A549 (cell line): ENCODE results near the gene IGFN1. TPM values are rescaled to one million over a fixed set of nuclear protein-coding genes. Genes with fewer than 3 reads are reported as not detected.

Experiments
- ATAC-seq, 2 experiments: fragments of 200-7000 bp in 1 of 2; fragments of >200 bp in 1 of 2; cut with Nextera tagmentation in 1 of 2; cut with Tn5 transposase in 1 of 2; 3 replicates each; pipeline versions ENCODE4 v1.8.0 to v1.9.1; 2018 to 2020; ENCODE audit warnings: mild to moderate bottlenecking in 1 of 2, moderate library complexity in 1 of 2
- CTCF ChIA-PET: fragments of 300-600 bp; sonication (Branson Sonifier 250); formaldehyde crosslinking; extraction: SDS; loops from one replicate; lab custom pipeline; 2021; ENCODE audit warnings: antibody characterized with exemption, inconsistent platforms; lab: Yijun Ruan, JAX
- POLR2A ChIA-PET: fragments of 350-600 bp; formaldehyde crosslinking; extraction: SDS; loops from one replicate; lab custom pipeline; 2021; ENCODE audit warnings: antibody characterized with exemption, inconsistent platforms; lab: Yijun Ruan, JAX
- DNase-seq, 2 experiments: peaks; one replicate each; pipeline versions ENCODE4 v3.0.0 to v3.0.0-alpha.2; 2011 to 2016; ENCODE audit warnings: low read depth in 1 of 2, low spot score in 1 of 2
- FAIRE-seq: peaks from 2 replicates; lab custom pipeline; 2011; peaks lifted over from hg19 to GRCh38; lab: Jason Lieb, UNC
- H3K27ac ChIP-seq, 2 experiments: fragments of >200 bp; sonication (Bioruptor Twin); formaldehyde crosslinking; 3 replicates each; pipeline ENCODE4 v1.5.1; 2016 to 2017
- H3K4me1 ChIP-seq: fragments of >200 bp; sonication (Bioruptor Twin); formaldehyde crosslinking; 3 replicates; pipeline ENCODE4 v1.6.1; 2016
- H3K4me2 ChIP-seq: fragments of >200 bp; sonication (Bioruptor Twin); formaldehyde crosslinking; 3 replicates; pipeline ENCODE4 v1.6.1; 2016
- H3K4me3 ChIP-seq: fragments of >200 bp; sonication (Bioruptor Twin); formaldehyde crosslinking; 3 replicates; pipeline ENCODE4 v1.5.1; 2016
- H3K9me3 ChIP-seq: fragments of >200 bp; sonication (Bioruptor Twin); formaldehyde crosslinking; 3 replicates; pipeline ENCODE4 v1.6.1; 2016
- CEBPB ChIP-seq, 2 experiments: fragments of >200 bp in 1 of 2; sonication (Bioruptor Twin) in 1 of 2; formaldehyde crosslinking in 1 of 2; IDR thresholded peaks; 2 replicates each; pipeline ENCODE4 v1.6.1; 2012 to 2016
- EHF ChIP-seq: fragments of 250-450 bp; sonication (Bioruptor Pico); IDR thresholded peaks from 2 replicates; pipeline ENCODE4 v1.5.0; 2020; ENCODE audit warnings: mild to moderate bottlenecking
- EHMT2 ChIP-seq: fragments of 200-600 bp; sonication (generic); IDR thresholded peaks from 2 replicates; pipeline ENCODE4 v1.6.1; 2016; ENCODE audit warnings: antibody characterized with exemption, low read depth, mild to moderate bottlenecking, moderate library complexity
- EP300 ChIP-seq, 2 experiments: fragments of >200 bp; sonication (Bioruptor Twin); formaldehyde crosslinking; IDR thresholded peaks; 2 replicates in 1 of 2; 3 replicates in 1 of 2; pipeline ENCODE4 v1.6.1; 2016 to 2017
- ESRRA ChIP-seq: fragments of 150-350 bp; IDR thresholded peaks from 2 replicates; pipeline ENCODE4 v1.6.1; 2014; ENCODE audit warnings: mild to moderate bottlenecking, low read length, borderline replicate concordance
- FOSL2 ChIP-seq, 2 experiments: fragments of 450-650 bp in 1 of 2; fragments of >200 bp in 1 of 2; sonication (Bioruptor Twin) in 1 of 2; formaldehyde crosslinking; IDR thresholded peaks; 2 replicates each; pipeline versions ENCODE4 v1.5.0 to v1.6.1; 2016 to 2020; ENCODE audit warnings: mild to moderate bottlenecking in 1 of 2, moderate library complexity in 1 of 2
- FOXS1 ChIP-seq: fragments of 250-450 bp; sonication (Bioruptor Pico); IDR thresholded peaks from 2 replicates; pipeline ENCODE4 v1.5.0; 2020; ENCODE audit warnings: mild to moderate bottlenecking, moderate library complexity
- GATA3 ChIP-seq: IDR thresholded peaks from 2 replicates; pipeline ENCODE4 v1.6.1; 2012; ENCODE audit warnings: borderline replicate concordance
- HDAC2 ChIP-seq: fragments of 200-600 bp; sonication (generic); IDR thresholded peaks from 2 replicates; pipeline ENCODE4 v1.6.1; 2016
- HOXA7 ChIP-seq: fragments of 250-450 bp; sonication (Bioruptor Pico); IDR thresholded peaks from 2 replicates; pipeline ENCODE4 v1.5.0; 2020; ENCODE audit warnings: mild to moderate bottlenecking, moderate library complexity
- HOXB13 ChIP-seq: fragments of 250-450 bp; sonication (Bioruptor Pico); IDR thresholded peaks from 2 replicates; pipeline ENCODE4 v1.5.0; 2020; ENCODE audit warnings: low read depth, mild to moderate bottlenecking, moderate library complexity
- JUNB ChIP-seq: fragments of >200 bp; sonication (Bioruptor Twin); formaldehyde crosslinking; IDR thresholded peaks from 2 replicates; pipeline ENCODE4 v1.6.1; 2016
- KDM1A ChIP-seq: fragments of 200-600 bp; sonication (generic); IDR thresholded peaks from 2 replicates; pipeline ENCODE4 v1.6.1; 2016; ENCODE audit warnings: low read depth, mild to moderate bottlenecking
- KDM5A ChIP-seq: fragments of 200-600 bp; sonication (generic); IDR thresholded peaks from 2 replicates; pipeline ENCODE4 v1.6.1; 2016; ENCODE audit warnings: antibody characterized with exemption, mild to moderate bottlenecking
- MYC ChIP-seq: IDR thresholded peaks from 2 replicates; pipeline ENCODE4 v1.6.1; 2012; ENCODE audit warnings: mild to moderate bottlenecking, inconsistent platforms, low read length, improper control_type of control experiment, borderline replicate concordance
- NFE2L2 ChIP-seq: fragments of 150-350 bp; conservative IDR thresholded peaks from 2 replicates; pipeline ENCODE4 v1.6.1; 2014; ENCODE audit warnings: low read length
- POLR2AphosphoS2 ChIP-seq: conservative IDR thresholded peaks from 2 replicates; pipeline ENCODE4 v1.6.1; 2012; ENCODE audit warnings: low read length, improper control_type of control experiment, inconsistent platforms
- RAD21 ChIP-seq, 2 experiments: fragments of >200 bp in 1 of 2; sonication (Bioruptor Twin) in 1 of 2; formaldehyde crosslinking in 1 of 2; IDR thresholded peaks in 1 of 2; conservative IDR thresholded peaks in 1 of 2; 2 replicates in 1 of 2; 3 replicates in 1 of 2; pipeline ENCODE4 v1.6.1; 2012 to 2018; ENCODE audit warnings: inconsistent platforms in 1 of 2
- RCOR1 ChIP-seq: fragments of 150-350 bp; IDR thresholded peaks from 2 replicates; pipeline ENCODE4 v1.6.1; 2014; ENCODE audit warnings: antibody characterized with exemption, low read length, low read depth
- SMC3 ChIP-seq: fragments of >200 bp; sonication (Bioruptor Twin); formaldehyde crosslinking; IDR thresholded peaks from 3 replicates; pipeline ENCODE4 v1.6.1; 2018; ENCODE audit warnings: inconsistent platforms
- SREBF2 ChIP-seq: fragments of 450-650 bp; IDR thresholded peaks from 2 replicates; pipeline ENCODE4 v1.6.1; 2014; ENCODE audit warnings: mild to moderate bottlenecking, moderate library complexity
- ZC3H11A ChIP-seq: fragments of 450-650 bp; IDR thresholded peaks from 2 replicates; pipeline ENCODE4 v1.6.1; 2014; ENCODE audit warnings: antibody characterized with exemption, mild to moderate bottlenecking
- WGBS: methylation state at CpG from one replicate; pipeline ENCODE4 v1.1.6; 2017; ENCODE audit errors: missing lambda C conversion rate; 5-methylcytosine and 5-hydroxymethylcytosine counted together
- polyA plus RNA-seq, 4 experiments: library from polyadenylated mRNA; depleted of rRNA in 3 of 4; stranded (reverse); fragments of >200 nt; fragmentation: RNase III in 1 of 4; extraction: RNeasy Plus Mini Kit Qiagen cat#74134 plus additional on column Dnase treatment in 1 of 4; gene quantifications; 2 replicates in 3 of 4; 3 replicates in 1 of 4; pipeline ENCODE4 v1.2.3, GENCODE V29; 2011 to 2017
- TF ChIP-seq, protein P1 (sequence below): fragments of >200 bp; sonication (Bioruptor Twin); formaldehyde crosslinking; IDR thresholded peaks from 3 replicates; pipeline ENCODE4 v1.6.1; 2016
- TF ChIP-seq, protein P2 (sequence below): fragments of >200 bp; sonication (Bioruptor Twin); formaldehyde crosslinking; IDR thresholded peaks from 3 replicates; pipeline ENCODE4 v1.5.1; 2016
- TF ChIP-seq, protein P3 (sequence below): IDR thresholded peaks from 2 replicates; pipeline ENCODE4 v1.6.1; 2012
- TF ChIP-seq, protein P4 (sequence below): fragments of >200 bp; sonication (Bioruptor Twin); formaldehyde crosslinking; IDR thresholded peaks from 2 replicates; pipeline ENCODE4 v1.6.1; 2016
- TF ChIP-seq, protein P5 (sequence below): fragments of 200-600 bp; sonication (generic); IDR thresholded peaks from 2 replicates; pipeline ENCODE4 v1.6.1; 2016; ENCODE audit warnings: antibody characterized with exemption, mild to moderate bottlenecking, moderate library complexity
- TF ChIP-seq, protein P6 (sequence below): fragments of 250-450 bp; sonication (Bioruptor Pico); IDR thresholded peaks from 2 replicates; pipeline ENCODE4 v1.5.0; 2021; ENCODE audit warnings: mild to moderate bottlenecking, moderate library complexity, borderline replicate concordance
- TF ChIP-seq, protein P7 (sequence below): IDR thresholded peaks from 2 replicates; pipeline ENCODE4 v1.6.1; 2012; ENCODE audit warnings: low read depth, borderline replicate concordance

Gene IGFN1
- polyA plus RNA-seq, 2 of the 4 experiments (the other 2 are of a cell fraction), result 0.03 to 4.7 TPM

DNA sequence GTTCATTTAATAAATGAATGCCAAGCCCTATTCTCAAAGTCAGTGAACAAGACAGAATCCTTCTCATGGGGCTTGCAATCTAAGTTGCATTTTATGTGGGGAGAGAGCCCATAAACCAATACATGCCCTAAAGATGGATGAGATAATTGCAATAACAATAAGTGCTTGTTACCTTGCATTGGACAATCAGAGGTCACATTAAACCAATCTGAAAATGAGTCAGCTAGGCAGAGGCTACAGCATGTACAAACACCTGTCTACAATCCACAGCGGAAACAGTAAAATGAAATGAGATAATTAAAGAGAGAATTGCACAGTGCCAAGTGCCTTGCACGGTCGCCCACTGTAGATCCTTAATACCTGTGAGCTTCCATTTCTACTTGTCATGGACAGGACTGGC is 7.4 kb upstream of the IGFN1 start:
- FAIRE-seq (no peak), ATAC-seq (no peak)
- POLR2A ChIA-PET, result no interaction called here
- H3K4me3 ChIP-seq, result no peak overlapping the region
- no peak overlapping the region for H3K4me2 ChIP-seq
- TF ChIP-seq, protein P1, sequence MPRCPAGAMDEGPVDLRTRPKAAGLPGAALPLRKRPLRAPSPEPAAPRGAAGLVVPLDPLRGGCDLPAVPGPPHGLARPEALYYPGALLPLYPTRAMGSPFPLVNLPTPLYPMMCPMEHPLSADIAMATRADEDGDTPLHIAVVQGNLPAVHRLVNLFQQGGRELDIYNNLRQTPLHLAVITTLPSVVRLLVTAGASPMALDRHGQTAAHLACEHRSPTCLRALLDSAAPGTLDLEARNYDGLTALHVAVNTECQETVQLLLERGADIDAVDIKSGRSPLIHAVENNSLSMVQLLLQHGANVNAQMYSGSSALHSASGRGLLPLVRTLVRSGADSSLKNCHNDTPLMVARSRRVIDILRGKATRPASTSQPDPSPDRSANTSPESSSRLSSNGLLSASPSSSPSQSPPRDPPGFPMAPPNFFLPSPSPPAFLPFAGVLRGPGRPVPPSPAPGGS, result no peak
- TF ChIP-seq, protein P2, sequence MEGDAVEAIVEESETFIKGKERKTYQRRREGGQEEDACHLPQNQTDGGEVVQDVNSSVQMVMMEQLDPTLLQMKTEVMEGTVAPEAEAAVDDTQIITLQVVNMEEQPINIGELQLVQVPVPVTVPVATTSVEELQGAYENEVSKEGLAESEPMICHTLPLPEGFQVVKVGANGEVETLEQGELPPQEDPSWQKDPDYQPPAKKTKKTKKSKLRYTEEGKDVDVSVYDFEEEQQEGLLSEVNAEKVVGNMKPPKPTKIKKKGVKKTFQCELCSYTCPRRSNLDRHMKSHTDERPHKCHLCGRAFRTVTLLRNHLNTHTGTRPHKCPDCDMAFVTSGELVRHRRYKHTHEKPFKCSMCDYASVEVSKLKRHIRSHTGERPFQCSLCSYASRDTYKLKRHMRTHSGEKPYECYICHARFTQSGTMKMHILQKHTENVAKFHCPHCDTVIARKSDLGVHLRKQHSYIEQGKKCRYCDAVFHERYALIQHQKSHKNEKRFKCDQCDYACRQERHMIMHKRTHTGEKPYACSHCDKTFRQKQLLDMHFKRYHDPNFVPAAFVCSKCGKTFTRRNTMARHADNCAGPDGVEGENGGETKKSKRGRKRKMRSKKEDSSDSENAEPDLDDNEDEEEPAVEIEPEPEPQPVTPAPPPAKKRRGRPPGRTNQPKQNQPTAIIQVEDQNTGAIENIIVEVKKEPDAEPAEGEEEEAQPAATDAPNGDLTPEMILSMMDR, result no peak
- no peak for TF ChIP-seq HOXB13
- TF ChIP-seq CEBPB (IDR thresholded peaks at IDR 0.05), result no peak
- TF ChIP-seq EHMT2, result no peak
- no peak for TF ChIP-seq KDM5A
- TF ChIP-seq HDAC2, result no peak
- TF ChIP-seq RAD21 (conservative IDR thresholded peaks at IDR 0.05 in 1 of 2, IDR thresholded peaks at IDR 0.05 in 1 of 2), result no peak
- TF ChIP-seq, protein P3, sequence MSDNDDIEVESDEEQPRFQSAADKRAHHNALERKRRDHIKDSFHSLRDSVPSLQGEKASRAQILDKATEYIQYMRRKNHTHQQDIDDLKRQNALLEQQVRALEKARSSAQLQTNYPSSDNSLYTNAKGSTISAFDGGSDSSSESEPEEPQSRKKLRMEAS, result no peak
- TF ChIP-seq, protein P4, sequence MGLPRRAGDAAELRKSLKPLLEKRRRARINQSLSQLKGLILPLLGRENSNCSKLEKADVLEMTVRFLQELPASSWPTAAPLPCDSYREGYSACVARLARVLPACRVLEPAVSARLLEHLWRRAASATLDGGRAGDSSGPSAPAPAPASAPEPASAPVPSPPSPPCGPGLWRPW, result no peak
- TF ChIP-seq, protein P5, sequence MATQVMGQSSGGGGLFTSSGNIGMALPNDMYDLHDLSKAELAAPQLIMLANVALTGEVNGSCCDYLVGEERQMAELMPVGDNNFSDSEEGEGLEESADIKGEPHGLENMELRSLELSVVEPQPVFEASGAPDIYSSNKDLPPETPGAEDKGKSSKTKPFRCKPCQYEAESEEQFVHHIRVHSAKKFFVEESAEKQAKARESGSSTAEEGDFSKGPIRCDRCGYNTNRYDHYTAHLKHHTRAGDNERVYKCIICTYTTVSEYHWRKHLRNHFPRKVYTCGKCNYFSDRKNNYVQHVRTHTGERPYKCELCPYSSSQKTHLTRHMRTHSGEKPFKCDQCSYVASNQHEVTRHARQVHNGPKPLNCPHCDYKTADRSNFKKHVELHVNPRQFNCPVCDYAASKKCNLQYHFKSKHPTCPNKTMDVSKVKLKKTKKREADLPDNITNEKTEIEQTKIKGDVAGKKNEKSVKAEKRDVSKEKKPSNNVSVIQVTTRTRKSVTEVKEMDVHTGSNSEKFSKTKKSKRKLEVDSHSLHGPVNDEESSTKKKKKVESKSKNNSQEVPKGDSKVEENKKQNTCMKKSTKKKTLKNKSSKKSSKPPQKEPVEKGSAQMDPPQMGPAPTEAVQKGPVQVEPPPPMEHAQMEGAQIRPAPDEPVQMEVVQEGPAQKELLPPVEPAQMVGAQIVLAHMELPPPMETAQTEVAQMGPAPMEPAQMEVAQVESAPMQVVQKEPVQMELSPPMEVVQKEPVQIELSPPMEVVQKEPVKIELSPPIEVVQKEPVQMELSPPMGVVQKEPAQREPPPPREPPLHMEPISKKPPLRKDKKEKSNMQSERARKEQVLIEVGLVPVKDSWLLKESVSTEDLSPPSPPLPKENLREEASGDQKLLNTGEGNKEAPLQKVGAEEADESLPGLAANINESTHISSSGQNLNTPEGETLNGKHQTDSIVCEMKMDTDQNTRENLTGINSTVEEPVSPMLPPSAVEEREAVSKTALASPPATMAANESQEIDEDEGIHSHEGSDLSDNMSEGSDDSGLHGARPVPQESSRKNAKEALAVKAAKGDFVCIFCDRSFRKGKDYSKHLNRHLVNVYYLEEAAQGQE, result no peak
- TF ChIP-seq JUNB, result no peak
- TF ChIP-seq, all 56 proteins: peak for 0
- Histone ChIP-seq H3K9me3 (no peaks in the 10 kb centered on the region; the same call in 2 of the 3 replicates), H3K27ac (no peak overlapping the region), H3K4me1 (0 out of 3 replicates have a peak, but pooled peaks cover 5% of the 10 kb centered on the region)
- CTCF ChIA-PET, result interaction anchor here (1.3 to 3.1 kb wide), 3 partner anchors 11 to 40 kb away, joined by 4 to 16 read pairs (median 7); no protein-coding TSS in a partner anchor
- no peak for DNase-seq
- WGBS, result 90% methylated on average over 3 of the region's 3 CpGs

DNA sequence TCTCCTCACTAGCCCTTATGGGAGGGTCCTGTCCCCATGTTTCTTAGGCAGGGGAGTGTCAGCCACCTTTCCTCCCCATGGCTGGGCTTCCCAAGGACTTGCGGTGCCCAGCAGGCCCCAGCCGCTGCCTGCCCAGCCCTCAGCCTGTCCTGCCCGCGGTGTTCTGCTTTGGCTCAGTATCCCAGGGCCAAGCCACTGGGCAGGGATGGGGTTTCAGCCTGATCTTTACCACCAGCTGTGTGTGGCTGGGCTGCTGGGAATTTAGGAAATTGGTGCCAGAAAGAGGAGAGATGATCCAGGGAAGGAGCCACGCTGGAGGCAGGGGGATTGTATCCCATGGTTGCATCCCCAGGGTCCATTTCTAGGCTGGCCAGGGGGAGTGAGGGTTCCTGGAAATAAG is 6.9 kb upstream of the IGFN1 start:
- no peak for ATAC-seq
- no peak for FAIRE-seq
- no peak overlapping the region for H3K27ac ChIP-seq
- no peak overlapping the region for H3K4me2 ChIP-seq
- DNase-seq, result no peak
- H3K9me3 ChIP-seq, result no peaks in the 10 kb centered on the region
- no peak overlapping the region for H3K4me3 ChIP-seq
- 0 out of 3 replicates have a peak, but pooled peaks cover 5% of the 10 kb centered on the region for H3K4me1 ChIP-seq
- ChIA-PET CTCF (interaction anchor here (1.0 to 3.1 kb wide), 8 partner anchors 8 to 64 kb away, joined by 3 to 16 read pairs (median 6); no protein-coding TSS in a partner anchor), POLR2A (no interaction called here)
- TF ChIP-seq, protein P6, sequence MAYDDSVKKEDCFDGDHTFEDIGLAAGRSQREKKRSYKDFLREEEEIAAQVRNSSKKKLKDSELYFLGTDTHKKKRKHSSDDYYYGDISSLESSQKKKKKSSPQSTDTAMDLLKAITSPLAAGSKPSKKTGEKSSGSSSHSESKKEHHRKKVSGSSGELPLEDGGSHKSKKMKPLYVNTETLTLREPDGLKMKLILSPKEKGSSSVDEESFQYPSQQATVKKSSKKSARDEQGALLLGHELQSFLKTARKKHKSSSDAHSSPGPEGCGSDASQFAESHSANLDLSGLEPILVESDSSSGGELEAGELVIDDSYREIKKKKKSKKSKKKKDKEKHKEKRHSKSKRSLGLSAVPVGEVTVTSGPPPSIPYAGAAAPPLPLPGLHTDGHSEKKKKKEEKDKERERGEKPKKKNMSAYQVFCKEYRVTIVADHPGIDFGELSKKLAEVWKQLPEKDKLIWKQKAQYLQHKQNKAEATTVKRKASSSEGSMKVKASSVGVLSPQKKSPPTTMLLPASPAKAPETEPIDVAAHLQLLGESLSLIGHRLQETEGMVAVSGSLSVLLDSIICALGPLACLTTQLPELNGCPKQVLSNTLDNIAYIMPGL (CRISPR knock-in tag), result no peak
- TF ChIP-seq ZC3H11A (no peak), SREBF2 (no peak), FOSL2 (IDR thresholded peaks at IDR 0.05) (no peak), FOSL2 (CRISPR knock-in tag; IDR thresholded peaks at IDR 0.05) (no peak), HOXB13 (no peak), MYC (no peak), KDM1A (no peak), HOXA7 (CRISPR knock-in tag) (no peak), SMC3 (no peak), GATA3 (no peak), EP300 (IDR thresholded peaks at IDR 0.05) (no peak), FOXS1 (CRISPR knock-in tag) (no peak), EHF (CRISPR knock-in tag) (no peak), EHMT2 (no peak), ESRRA (no peak), NFE2L2 (no peak), RCOR1 (no peak), POLR2AphosphoS2 (no peak)
- TF ChIP-seq, protein P7, sequence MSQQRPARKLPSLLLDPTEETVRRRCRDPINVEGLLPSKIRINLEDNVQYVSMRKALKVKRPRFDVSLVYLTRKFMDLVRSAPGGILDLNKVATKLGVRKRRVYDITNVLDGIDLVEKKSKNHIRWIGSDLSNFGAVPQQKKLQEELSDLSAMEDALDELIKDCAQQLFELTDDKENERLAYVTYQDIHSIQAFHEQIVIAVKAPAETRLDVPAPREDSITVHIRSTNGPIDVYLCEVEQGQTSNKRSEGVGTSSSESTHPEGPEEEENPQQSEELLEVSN, result no peak
- WGBS, result 78% methylated on average over 5 of the region's 5 CpGs
